DOHH2 (cell line): ENCODE measurements around the gene CLDN11.
A peak's percentile ranks its signal among the peaks of the same experiment; 100 is the strongest.

Source experiments
- H3F3A ChIP-seq: fragments of 200-600 bp; sonication (generic), shearing (Covaris generic); 2 replicates; pipeline ENCODE4 v1.6.0; 2016; ENCODE audit warnings: antibody characterized with exemption, mild to moderate bottlenecking; ENCODE audit not compliant: control insufficient read depth, insufficient read depth
- H3K27ac ChIP-seq: fragments of 200-600 bp; sonication (generic); 2 replicates; pipeline ENCODE4 v1.5.1; 2014; ENCODE audit warnings: low read depth, mild to moderate bottlenecking, low read length, moderate library complexity
- H3K27me3 ChIP-seq: fragments of 200-600 bp; sonication (generic); 2 replicates; pipeline ENCODE4 v1.6.1; 2014; ENCODE audit warnings: mild to moderate bottlenecking, low read length, mixed read lengths; ENCODE audit not compliant: control insufficient read depth
- H3K36me3 ChIP-seq: fragments of 200-600 bp; sonication (generic); 2 replicates; pipeline ENCODE4 v1.6.1; 2014; ENCODE audit warnings: mild to moderate bottlenecking, low read length, moderate library complexity, mixed read lengths; ENCODE audit not compliant: control insufficient read depth
- H3K4me1 ChIP-seq: fragments of 200-600 bp; sonication (generic); 2 replicates; pipeline ENCODE4 v1.6.1; 2014; ENCODE audit warnings: mild to moderate bottlenecking, low read length, mixed read lengths; ENCODE audit not compliant: control insufficient read depth
- H3K4me2 ChIP-seq: fragments of 200-600 bp; sonication (generic); 2 replicates; pipeline ENCODE4 v1.6.0; 2014; ENCODE audit warnings: mild to moderate bottlenecking, low read length, moderate library complexity
- H3K4me3 ChIP-seq: fragments of 200-600 bp; sonication (generic); 2 replicates; pipeline ENCODE4 v1.5.1; 2014; ENCODE audit warnings: mild to moderate bottlenecking, low read length, mixed read lengths
- H3K79me2 ChIP-seq: fragments of 200-600 bp; sonication (generic); 2 replicates; pipeline ENCODE4 v1.6.1; 2014; ENCODE audit warnings: mild to moderate bottlenecking, low read length, mixed read lengths; ENCODE audit not compliant: control insufficient read depth
- H3K9me2 ChIP-seq: fragments of 200-600 bp; sonication (generic); replicated peaks from 2 replicates; pipeline ENCODE4 v1.6.1; 2014; ENCODE audit warnings: mild to moderate bottlenecking, low read length, mixed read lengths; ENCODE audit not compliant: control insufficient read depth
- H3K9me3 ChIP-seq: fragments of 200-600 bp; sonication (generic); 2 replicates; pipeline ENCODE4 v1.6.1; 2014; ENCODE audit warnings: antibody characterized with exemption, low read length, mixed read lengths; ENCODE audit not compliant: control insufficient read depth, insufficient read depth
- H4K20me1 ChIP-seq: fragments of 200-600 bp; sonication (generic); 2 replicates; pipeline ENCODE4 v1.6.0; 2014; ENCODE audit warnings: low read depth, mild to moderate bottlenecking, antibody characterized with exemption, low read length, moderate library complexity; ENCODE audit not compliant: control insufficient read depth, insufficient read depth
- EZH2phosphoT487 ChIP-seq: fragments of 200-600 bp; sonication (generic); IDR thresholded peaks from 2 replicates; pipeline ENCODE4 v1.6.1; 2017; ENCODE audit warnings: borderline replicate concordance, mild to moderate bottlenecking, antibody characterized with exemption, low read length, moderate library complexity, mixed read lengths
- TF ChIP-seq, protein P1 (sequence below): fragments of 200-600 bp; sonication (generic); IDR thresholded peaks from one replicate; pipeline ENCODE4 v1.5.1; 2014; ENCODE audit warnings: antibody characterized with exemption, mild to moderate bottlenecking, low read depth, low read length; ENCODE audit not compliant: poor library complexity, severe bottlenecking

The CLDN11 gene

DNA sequence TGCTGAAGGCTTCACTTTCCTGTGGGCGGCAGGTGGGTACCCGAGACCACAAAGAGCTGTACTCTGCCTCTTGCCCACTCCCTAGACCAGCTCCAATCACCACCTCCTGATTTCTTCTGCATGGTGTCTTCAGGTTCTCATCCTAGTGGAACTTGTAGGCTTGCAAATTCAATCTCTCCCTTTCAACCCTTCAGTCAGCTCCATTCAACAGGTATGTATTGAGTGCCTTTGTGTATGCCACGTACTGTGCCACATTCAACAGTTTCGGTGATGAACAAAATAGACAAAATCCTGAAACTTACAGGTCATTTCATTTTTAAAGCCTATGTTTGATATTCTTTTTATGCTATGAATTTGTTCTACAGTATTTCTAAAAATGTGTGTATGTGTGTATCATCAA, 5.4 kb upstream of the CLDN11 start:
- no peak for TF ChIP-seq EZH2phosphoT487
- TF ChIP-seq, protein P1, sequence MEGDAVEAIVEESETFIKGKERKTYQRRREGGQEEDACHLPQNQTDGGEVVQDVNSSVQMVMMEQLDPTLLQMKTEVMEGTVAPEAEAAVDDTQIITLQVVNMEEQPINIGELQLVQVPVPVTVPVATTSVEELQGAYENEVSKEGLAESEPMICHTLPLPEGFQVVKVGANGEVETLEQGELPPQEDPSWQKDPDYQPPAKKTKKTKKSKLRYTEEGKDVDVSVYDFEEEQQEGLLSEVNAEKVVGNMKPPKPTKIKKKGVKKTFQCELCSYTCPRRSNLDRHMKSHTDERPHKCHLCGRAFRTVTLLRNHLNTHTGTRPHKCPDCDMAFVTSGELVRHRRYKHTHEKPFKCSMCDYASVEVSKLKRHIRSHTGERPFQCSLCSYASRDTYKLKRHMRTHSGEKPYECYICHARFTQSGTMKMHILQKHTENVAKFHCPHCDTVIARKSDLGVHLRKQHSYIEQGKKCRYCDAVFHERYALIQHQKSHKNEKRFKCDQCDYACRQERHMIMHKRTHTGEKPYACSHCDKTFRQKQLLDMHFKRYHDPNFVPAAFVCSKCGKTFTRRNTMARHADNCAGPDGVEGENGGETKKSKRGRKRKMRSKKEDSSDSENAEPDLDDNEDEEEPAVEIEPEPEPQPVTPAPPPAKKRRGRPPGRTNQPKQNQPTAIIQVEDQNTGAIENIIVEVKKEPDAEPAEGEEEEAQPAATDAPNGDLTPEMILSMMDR = no peak
- no peaks in the 10 kb centered on the region for H3K27me3 ChIP-seq
- H3K4me2 ChIP-seq = no peak overlapping the region

DNA sequence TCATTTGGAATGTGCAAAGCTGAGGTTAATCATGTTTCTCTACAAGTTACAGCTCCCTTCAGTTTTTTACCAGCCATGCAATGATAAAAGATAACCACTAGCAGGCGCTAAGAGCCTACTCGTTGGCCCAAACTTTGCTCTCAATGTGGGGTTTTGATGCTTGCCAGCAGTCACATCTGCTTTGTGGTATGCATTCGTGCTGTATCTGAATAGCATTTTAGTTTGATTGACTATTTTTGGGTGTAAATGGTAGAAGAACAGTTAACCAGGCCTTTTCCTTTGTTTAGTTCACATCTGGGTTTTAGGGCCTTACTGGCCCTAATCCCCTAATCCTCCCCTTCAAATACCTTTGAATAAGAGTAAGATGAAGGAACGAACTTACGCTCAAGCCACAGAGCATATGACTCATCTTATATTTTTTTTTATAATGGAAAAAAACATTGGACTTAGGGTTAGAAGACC, 4.4 kb upstream of the CLDN11 start:
- Histone ChIP-seq H3K4me2 (no peak overlapping the region), H3K4me3 (no peak overlapping the region), H3K27ac (no peak overlapping the region), H3K4me1 (0 out of 2 replicates have a peak, but pooled peaks cover 3% of the 10 kb centered on the region), H3K36me3 (no peaks in the 10 kb centered on the region), H4K20me1 (no peaks in the 10 kb centered on the region), H3K9me2 (no peaks in the 10 kb centered on the region), H3F3A (no peaks in the 10 kb centered on the region), H3K9me3 (no peaks in the 10 kb centered on the region), H3K79me2 (no peaks in the 10 kb centered on the region), H3K27me3 (no peaks in the 10 kb centered on the region)
- TF ChIP-seq, protein P1 = peak; percentile 93
- TF ChIP-seq EZH2phosphoT487 = no peak

More for the DNA sequence above, 5.4 kb upstream of the CLDN11 start:
- Histone ChIP-seq H4K20me1 (no peaks in the 10 kb centered on the region), H3K36me3 (no peaks in the 10 kb centered on the region), H3K4me1 (0 out of 2 replicates have a peak, but pooled peaks cover 3% of the 10 kb centered on the region), H3K4me3 (no peak overlapping the region), H3K9me2 (no peaks in the 10 kb centered on the region), H3K79me2 (no peaks in the 10 kb centered on the region), H3K9me3 (no peaks in the 10 kb centered on the region), H3F3A (no peaks in the 10 kb centered on the region), H3K27ac (no peak overlapping the region)

DNA sequence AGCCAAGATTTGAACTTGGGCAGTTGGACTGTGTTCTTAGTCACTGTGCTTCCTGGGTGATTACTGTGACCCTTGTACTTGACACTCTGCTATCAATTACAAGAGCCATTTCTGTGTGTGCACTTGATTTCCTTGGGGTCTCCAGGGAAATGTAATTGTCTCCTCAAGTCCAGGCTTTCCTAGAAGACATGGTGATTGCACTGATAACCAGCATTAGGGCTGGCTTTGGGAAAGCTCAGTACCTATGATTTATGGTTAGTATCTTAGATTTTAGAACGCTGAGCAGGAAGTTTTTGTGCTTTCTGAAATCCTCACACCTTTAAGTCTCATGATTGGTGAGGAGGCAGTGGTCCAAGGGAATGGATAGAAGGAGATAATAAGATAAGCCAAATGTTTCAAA, 1.6 kb upstream of the CLDN11 start:
- Histone ChIP-seq H3K27me3 (no peaks in the 10 kb centered on the region), H3K4me2 (no peak overlapping the region), H3K9me2 (no peaks in the 10 kb centered on the region), H3K9me3 (no peaks in the 10 kb centered on the region), H4K20me1 (no peaks in the 10 kb centered on the region), H3F3A (no peaks in the 10 kb centered on the region), H3K4me1 (no peaks in the 10 kb centered on the region), H3K36me3 (no peaks in the 10 kb centered on the region), H3K4me3 (no peak overlapping the region), H3K79me2 (no peaks in the 10 kb centered on the region), H3K27ac (no peak overlapping the region)
- TF ChIP-seq EZH2phosphoT487 = no peak
- TF ChIP-seq, protein P1 = no peak
